ENCODE results near the gene TRIM62.

DNA sequence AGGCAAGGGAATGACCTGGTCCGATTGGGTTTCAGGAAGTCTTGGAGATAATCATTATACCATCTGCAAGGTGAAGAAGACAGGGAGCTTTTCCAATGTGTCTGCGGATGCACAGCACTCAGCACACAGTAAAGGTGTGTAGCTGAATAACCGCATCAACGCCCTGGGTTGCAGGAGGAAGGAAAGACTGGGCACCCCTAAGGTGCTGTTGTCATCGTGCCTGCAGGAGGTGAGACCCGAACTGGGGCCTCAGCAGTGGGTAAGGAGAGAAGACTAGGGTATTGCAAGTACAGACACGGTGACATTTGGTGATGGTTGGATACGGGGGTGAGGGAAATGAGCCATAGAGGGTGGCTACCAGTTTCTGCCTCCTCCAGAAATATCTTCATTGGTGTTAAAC lies 1.1 kb upstream of the TRIM62 start:
- TF ChIP-seq, protein P1, sequence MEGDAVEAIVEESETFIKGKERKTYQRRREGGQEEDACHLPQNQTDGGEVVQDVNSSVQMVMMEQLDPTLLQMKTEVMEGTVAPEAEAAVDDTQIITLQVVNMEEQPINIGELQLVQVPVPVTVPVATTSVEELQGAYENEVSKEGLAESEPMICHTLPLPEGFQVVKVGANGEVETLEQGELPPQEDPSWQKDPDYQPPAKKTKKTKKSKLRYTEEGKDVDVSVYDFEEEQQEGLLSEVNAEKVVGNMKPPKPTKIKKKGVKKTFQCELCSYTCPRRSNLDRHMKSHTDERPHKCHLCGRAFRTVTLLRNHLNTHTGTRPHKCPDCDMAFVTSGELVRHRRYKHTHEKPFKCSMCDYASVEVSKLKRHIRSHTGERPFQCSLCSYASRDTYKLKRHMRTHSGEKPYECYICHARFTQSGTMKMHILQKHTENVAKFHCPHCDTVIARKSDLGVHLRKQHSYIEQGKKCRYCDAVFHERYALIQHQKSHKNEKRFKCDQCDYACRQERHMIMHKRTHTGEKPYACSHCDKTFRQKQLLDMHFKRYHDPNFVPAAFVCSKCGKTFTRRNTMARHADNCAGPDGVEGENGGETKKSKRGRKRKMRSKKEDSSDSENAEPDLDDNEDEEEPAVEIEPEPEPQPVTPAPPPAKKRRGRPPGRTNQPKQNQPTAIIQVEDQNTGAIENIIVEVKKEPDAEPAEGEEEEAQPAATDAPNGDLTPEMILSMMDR (IDR thresholded peaks at IDR 0.05), result no peak
- no peak for TF ChIP-seq POLR2A (IDR thresholded peaks at IDR 0.05)
